Measurements from ENCODE around the gene COP1.
"Not testable (repeated sequence)": the region's sequence is repeated elsewhere in the genome, so short reads cannot be mapped to it uniquely, and the experiment has no call there.

DNA sequence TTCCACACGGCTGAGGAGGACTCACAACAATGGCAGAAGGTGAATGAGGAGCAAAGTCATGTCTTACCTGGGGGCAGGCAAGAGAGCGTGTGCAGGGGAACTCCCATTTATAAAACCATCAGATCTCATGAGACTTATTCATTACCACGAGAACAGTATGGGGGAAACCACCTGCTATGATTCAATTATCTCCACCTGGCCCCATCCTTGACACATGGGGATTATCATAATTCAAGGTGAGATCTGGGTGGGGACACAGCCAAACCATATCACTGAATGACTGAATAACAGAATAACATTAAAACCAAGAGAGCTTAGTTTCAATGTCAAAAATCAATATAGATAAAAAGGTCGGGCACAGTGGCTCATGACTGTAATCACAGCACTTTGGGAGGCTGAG is 179.2 kb downstream of the COP1 start:
- TF ChIP-seq, protein P1, sequence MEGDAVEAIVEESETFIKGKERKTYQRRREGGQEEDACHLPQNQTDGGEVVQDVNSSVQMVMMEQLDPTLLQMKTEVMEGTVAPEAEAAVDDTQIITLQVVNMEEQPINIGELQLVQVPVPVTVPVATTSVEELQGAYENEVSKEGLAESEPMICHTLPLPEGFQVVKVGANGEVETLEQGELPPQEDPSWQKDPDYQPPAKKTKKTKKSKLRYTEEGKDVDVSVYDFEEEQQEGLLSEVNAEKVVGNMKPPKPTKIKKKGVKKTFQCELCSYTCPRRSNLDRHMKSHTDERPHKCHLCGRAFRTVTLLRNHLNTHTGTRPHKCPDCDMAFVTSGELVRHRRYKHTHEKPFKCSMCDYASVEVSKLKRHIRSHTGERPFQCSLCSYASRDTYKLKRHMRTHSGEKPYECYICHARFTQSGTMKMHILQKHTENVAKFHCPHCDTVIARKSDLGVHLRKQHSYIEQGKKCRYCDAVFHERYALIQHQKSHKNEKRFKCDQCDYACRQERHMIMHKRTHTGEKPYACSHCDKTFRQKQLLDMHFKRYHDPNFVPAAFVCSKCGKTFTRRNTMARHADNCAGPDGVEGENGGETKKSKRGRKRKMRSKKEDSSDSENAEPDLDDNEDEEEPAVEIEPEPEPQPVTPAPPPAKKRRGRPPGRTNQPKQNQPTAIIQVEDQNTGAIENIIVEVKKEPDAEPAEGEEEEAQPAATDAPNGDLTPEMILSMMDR (optimal IDR thresholded peaks at IDR 0.05 in 1 of 3, IDR thresholded peaks at IDR 0.05 in 1 of 3, conservative IDR thresholded peaks at IDR 0.05 in 1 of 3; ENCODE audit: extremely low read depth in 1 of 3, insufficient read depth in 2 of 3, low read length in 3 of 3), result not testable (repeated sequence)
- TF ChIP-seq EZH2 (IDR thresholded peaks at IDR 0.05; ENCODE audit: low read length), result not testable (repeated sequence)
